Measurements from ENCODE around the gene ARHGAP6.

The ARHGAP6 gene

DNA sequence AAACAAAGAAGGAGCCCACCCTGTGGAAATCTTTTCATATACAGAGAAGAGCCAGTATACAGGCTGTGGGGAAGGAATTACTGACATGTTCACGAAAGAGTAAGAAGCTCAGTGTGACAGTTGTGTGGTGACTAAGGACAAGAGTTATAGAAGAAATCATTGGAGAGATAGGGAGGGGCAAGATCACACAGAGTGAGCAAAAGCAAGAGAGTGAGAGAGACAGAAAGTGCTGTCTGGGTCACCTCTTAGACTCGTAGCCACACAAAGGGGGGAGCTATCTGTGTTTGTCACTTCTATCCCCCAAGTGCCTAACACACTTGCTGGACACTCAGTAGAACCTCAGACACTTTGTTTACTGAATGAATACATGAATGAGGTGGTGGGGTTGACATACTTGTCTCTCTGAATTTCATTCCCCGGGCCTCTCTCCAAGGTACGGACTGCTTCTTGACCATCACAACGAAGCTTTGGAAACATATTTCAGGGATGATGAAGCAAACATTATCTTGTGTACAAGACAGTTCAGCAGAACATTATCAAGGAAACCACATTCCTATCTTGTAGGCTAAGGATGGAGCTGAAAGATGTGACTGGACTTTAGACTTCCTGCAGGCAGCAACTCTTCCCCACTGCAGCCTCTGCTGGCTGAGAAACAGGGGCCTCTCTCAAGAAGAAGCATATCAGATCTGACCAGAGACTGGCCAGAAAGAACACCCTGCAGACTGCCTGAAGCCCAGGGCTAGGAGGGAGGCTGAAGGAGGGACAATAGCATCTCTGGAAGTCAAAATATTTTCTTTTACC, 204.3 kb downstream of the ARHGAP6 start:
- no peak for DNase-seq

DNA sequence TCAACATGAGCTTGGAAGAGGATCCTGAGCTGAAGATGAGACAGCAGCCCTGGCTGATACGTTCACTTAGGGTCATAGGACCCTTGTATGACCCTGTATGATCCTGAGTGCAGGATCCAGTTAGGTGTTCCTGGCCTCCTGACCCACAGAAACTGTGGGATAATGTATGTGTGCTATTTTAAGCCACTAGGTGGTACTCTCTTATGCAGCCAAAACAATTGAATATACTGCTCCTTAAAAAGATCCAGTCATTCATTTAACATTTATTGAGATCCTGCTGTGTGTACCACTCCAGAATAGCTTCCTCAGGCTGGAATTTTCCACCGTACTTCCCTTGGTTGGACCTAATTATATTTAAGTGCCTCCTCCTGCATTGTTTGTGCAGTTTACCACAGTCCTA, 205.4 kb downstream of the ARHGAP6 start:
- no peak for DNase-seq

DNA sequence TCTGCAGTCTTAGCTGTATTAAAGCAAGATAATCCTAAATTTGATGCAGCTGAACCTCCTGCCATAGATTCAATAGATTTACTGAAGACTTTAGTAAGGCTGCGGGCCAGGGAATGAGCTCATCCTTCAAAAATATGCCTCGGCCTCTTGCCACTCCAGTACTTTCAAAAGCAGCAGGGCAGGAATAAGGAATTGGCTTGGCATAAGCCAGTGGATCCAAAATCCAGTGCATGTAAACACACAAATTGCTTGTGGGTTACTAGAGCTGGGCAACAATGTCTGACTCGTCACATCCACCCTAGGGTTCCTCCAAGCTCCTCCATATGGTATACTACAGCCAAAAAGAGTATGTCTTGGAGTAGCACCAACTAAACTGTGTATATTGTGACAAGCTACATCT, 207.6 kb downstream of the ARHGAP6 start:
- DNase-seq: no peak

DNA sequence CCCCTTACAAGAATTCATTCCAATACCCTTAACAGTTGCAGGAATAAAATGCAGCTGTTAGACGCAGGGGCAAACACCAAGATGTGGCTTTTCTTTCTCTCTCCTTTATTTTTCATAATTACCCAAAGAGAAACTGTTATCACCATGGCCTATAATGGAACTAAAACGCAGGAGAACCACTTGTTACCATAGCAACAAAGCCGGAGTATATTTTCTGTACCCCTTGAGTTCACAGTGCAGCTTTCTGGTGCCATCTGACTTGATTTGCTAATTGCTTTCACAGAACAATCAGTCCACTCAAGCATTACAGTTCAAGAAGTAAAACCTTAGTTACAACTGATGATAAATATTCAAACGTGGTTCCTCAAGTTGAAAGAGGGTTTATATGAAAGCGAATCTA, 214.6 kb downstream of the ARHGAP6 start:
- no peak for DNase-seq

DNA sequence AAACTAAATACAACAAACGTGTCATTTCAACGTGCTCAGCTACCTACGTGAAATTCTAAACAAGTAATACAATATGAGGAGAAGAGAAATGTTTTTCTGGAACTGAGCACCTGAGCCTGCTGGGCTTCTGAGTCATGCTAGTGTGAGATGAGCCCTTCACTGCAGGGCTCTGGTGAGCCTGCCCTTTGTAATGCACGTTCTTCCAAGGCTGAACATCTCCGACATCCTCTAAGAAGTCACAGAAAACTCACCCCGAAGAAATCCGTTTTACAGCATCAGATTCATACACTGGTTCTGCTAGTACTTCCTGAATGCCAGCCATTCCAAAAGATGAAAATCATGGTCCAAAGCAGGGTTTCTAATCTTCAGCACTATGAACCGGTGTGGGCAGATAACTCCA, 215.4 kb downstream of the ARHGAP6 start:
- DNase-seq: no peak

DNA sequence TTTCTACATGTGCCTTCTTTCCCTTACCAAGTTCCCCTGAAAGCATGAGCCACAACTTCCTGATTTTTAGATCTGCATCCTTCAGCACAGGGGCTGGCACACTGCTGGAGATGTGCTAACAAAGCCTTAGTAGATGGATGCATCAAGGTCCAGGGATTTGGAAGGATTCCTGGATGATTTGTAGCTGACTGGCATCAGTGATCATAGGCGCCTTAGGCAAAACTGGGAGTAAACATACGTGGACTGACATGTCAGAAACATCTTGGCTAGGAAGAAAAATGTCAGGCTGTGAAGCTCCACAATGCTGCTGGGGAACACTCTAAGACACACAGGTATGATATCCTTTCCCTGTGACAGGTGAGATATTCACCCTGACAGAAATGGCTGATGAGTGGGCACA, 216.1 kb downstream of the ARHGAP6 start:
- DNase-seq: no peak

DNA sequence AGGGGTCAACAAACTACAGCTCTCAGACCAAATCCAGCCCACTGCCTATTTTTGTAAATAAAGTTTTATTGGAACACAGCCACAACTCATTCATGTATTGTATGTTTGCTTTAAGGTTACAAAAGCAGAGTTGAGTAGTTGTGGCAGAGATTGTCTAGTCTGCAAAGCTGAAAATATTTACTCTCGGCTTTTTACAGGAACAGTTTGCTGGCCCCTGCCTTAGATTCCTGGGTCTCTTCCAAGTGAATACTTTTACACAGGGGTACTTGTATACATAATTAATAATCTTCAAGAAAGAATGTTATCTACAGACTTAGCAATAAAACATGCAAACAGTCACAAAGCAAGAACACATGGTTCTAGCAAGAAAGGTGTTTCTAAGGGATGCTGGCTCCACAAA, 218.3 kb downstream of the ARHGAP6 start:
- DNase-seq: no peak

DNA sequence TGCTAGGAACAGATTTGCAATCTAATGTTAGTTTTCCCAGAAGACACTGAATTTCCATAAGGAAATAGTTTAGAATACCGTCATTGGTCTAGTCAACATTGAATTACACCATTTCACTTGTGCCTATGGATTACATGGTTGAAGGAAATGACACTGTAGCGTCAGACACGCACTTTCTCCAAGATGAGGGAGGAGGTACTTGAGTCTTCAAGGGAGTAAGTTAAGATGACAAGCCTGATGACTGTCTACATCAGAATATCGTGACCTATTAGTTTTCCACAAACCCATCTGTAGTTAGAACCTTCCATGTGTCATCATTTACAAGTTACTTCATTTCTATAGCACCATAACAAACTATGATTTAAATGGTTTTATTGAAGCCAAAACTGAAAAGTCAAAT, 218.8 kb downstream of the ARHGAP6 start:
- DNase-seq: no peak

DNA sequence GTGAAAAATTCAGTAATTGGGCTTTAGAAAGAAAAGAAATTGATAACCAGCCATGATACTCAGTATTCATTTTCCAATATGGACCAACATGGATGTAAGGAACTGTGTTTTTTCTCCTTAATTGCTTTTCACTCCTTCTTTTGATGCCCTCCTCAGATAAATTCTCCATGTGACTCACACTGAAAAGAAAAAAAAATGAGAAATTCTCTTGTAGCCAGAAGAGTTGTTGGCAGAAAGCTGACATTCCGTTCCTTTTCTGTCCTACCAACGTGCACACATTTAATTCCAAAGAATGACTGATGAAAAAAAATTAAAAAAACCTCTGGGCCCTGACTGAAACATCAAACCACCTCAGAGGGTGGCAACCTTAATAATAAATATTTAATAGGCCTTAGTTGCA, 219.4 kb downstream of the ARHGAP6 start:
- no peak for DNase-seq

DNA sequence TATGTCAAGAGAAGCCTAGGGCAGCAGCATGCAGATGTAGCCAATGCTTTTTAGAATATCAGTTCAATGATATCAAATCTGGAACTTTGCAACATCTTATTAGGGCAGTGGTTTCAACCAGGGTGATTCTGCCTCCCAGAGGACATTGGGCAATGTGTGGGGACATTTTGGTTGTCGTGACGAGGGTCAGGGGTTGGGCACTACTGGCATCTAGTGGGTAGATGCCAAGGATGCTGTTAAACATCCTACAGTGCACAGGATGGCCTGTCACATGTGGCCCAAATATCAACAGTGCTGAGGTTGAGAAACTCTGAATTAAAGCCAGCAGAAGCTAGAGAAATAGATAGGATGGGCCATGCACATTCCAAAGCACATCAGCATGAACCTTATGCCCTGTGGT, 220.2 kb downstream of the ARHGAP6 start:
- no peak for DNase-seq

DNA sequence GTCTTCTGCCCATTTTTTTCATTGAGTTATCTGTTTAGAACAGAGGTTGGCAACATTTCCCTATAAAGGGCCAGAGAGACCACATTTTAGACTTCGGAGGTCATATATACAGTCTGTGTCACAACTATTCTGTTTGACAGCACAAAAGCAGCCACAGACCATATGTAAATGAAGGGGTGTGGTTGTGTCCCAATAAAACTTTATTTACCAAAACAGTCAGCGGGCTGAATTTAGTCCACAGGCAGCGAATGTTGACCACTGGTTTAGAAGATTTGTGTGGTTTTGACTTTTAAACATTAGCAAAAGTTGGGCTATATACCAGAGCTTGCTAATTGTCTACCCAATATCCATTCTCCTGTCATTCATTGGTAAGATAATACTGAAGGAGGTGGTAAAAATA, 221.7 kb downstream of the ARHGAP6 start:
- DNase-seq: no peak

DNA sequence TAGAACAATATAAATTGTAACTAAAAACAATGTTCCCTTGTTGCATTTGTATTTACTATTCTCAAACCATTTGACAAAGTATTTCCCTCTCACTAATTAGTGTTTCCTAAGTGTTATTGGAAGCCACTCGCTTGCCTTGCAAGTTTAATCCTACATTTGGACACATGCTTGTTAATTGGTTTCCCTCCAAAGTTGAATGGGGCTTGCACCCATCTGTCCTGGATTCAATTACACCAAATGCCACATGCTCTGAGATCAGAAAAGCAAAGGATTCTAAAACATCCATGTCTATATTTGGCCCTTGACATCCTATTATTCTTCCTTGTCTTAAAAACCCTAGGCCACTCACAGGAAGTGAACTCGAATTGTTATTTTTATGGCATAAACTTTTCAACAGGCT, 225.9 kb downstream of the ARHGAP6 start:
- no peak for DNase-seq

DNA sequence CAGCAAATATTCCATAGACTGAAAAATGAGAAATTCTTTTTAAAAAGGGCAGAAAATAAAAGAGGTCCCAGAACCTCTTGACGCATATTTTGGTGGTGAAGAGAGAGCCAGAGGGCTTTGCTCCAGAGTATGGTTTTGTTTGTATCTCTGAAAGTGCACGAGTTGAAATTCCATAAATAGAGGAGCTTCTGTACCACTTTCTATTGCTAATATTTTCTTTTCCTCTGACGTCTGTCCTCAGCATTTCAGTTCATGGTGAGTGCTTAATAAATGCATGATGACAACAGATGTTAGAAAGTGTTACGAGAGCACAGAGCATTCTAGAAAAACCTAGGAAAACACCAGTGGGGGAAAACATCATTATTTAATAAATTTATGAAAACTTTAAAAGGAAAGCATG, 227.0 kb downstream of the ARHGAP6 start:
- DNase-seq: no peak

DNA sequence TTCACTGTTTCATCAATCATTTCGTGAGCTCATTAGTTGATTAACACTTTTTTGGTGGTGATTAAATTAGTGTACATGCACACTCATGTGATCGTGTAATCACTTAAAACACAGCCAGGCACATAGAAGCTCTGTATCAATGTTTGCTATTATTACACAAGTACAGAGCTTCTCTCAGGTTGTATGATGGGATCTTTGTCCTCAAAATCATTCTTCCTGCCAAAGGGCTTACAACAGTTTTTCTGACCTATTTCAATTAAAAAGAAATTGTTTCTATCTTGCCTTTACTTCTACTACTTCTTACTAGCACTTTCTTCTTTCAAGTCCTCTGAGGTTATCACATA, 227.4 kb downstream of the ARHGAP6 start:
- DNase-seq: no peak

DNA sequence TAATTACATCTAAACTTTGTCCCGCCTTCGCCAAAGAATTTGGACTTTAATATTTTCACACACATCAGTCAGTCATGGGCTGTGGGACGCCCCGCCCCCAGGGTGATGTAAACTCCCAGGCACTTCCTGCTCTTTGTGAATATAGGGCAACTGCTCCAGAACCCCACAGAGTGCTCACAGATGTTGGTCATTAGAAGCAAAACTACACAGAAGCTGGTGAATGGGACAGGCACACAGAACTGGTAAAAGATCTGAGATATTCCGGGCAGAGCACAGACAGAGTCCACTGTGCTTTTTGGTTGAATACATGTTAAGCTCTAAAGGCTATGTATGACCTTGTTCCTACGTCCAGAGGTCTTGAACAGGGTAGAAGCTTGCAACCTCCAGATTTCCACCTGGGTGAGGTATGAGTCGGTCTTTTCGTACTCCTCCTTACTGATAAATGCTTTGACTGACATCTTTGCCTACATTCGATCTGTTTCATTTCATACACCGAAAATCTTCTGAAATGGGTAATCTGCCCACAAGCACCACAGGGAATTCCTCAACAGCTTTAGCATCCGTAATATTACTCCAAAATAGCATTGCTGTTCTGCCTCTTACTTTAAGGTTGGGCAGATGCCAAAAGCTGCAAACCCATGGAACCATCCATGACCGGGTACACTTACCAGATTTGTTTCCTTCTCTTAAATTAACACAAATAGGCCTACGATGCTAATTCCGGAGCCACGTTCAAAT, 227.9 kb downstream of the ARHGAP6 start:
- no peak for DNase-seq

DNA sequence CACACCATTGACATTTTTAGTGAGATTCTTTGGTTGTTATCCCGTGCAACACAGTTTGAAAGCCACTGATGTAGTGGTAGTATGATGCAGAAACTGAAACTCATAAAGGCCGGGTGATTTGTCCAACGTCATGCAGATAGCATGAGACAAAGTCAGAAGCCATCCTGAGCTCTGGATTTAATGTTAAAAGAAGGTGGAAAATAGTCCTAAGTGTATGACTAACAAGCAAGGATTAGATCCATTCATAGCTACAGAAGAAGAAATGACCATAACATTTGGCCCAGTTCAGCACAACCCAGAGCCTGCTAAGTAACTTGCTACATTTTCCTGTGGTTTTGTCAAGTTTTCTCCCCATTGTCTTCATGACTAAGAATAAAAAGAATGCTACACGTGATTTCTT, 230.2 kb downstream of the ARHGAP6 start:
- DNase-seq: no peak

DNA sequence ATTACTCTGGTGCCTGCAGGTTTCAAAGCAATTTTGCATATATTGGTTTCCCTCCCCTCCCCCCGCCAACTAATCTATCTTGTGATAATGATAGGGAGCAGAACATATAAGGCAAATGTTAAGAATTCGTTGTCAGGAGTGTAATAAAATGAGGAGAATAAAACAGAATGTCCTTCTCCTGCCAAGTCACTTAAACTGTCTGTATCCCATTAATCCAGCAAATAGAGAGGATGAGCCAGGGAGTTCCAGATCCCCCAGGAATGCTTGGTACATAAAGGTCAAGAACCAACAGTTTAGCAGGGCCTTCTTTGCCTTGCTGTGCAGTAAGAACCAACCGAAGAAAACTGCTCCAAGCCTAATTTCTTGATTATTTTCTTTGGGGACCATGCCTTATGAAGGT, 231.1 kb downstream of the ARHGAP6 start:
- no peak for DNase-seq

DNA sequence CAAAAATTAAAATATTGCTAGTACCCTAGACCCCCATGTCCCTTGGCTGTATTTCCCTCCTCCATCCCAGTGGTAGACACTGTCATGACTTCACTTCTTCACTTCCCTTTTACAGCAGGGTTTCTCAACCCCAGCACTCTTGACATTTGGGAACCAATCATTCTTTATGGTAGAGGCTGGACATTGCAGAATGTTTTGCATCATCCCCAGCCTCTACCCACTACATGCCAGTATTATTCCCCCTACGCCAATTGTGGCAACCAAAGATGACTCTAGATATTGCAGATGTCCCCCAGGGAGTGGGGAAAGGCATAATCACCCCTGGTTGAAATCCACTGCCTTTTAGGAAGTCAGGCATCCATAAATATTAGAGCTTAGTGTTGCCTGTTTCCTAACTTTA, 233.9 kb downstream of the ARHGAP6 start:
- DNase-seq: no peak

DNA sequence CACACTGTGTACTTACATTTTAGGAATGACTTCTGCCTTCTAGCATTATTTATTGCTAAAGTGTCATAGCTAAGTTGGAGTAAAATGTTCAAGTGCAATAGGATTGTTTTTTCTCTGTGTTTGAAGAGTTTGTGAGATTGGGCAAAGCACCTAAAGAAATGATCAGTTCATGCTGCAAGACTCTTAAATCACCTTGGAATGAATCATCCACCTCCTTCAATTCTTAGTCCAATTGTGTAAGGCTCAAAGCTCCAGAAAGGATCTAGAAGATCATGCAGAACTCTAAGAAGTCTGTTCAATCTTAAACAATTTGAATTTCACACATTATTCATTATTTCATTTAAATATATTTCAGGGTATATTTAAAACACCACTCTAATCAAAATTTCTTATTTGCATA, 235.4 kb downstream of the ARHGAP6 start:
- DNase-seq: no peak

DNA sequence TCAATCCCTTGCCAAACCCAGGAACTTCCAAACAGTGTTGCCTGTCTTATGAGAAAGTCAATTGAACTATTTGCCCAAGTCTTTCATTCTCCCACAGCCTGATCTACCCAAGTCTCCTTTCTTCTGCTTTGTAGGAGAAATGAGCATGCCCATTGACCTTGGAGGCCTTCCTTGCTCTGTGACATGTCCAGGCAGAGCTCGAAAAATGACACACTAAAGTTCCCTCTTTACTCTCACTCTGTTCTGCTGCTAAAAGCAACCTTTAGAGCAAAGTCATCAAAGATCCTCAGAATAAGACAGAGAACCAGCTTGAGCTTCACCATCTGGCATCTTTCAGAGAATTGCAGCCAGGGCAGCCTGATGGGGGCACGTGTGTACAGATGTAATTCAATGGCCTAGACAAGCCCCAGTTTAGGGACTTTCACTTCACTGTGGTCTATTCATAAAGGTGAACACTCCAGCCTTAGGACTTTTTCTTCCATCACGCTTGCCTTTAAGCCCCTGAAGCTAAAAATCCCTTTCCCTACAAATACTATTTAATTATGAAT, 236.1 kb downstream of the ARHGAP6 start:
- no peak for DNase-seq

DNA sequence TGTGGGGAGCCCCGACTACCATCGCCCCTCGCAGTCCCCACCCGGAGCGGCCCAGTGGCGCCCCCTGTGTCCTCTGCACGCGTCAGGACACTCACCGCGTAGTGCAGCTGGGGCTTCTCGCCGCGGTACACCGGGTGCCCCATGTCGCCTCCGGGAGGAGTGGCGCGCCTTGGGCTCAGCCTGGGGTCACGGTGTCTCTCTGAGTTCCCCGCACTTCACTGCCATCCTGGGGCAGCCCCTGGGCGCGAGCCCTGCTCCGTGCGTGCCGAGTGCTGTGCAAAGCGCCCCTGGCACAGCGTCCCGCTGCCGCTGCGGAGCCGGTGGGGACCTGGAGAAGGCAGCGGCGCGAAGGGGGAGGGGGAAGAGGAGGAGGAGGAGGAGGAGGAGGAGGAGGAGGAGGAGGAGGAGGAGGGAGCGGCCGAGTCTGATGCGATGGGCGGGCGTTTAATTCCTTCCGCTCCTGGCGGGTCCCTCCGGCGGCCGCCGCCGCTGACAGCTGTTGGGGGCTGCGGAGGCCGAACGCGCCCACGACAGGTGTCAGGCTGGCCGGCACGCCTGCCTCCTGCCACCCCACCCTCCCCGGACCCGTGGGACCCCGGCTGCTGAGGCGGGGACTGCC, 238.2 kb downstream of the ARHGAP6 start:
- DNase-seq: peak; percentile 59

DNA sequence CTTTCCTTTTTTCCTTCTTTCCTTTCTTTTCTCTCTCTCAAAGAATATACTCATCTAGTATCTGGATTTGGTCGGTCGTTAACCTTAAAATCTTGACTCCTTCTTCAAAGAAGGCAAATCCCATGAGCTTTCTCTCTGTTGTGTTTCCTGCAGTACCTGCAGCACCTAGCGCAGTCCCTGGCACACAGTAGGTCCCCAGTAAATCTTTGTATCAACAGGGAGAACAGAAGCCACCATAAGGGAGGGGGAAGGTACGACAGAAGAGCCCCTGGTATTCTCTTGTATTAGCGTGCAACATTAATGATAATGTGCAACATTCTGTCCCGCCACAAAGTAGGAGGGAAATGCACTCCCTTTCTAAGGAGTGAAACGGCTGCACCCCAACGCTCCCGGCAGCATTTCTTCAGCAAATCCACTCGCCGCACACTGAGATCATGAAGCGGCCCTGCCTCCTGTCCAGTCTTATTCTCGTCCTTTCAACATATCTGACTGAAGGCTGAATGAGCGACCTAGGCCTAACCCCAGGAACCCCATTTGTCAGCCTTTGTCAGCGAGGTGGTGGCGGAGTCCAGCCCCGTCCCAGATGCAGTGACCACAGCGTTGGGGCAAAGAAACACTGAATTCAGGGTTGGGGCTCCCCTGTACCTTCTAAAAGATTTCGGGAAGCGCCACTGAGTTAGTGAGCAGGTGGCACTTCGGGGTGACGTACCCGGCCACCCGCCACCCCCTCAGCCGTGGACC, 238.8 kb downstream of the ARHGAP6 start:
- DNase-seq: peak; percentile 46
